Activated CD8-positive, alpha-beta T cell treated with anti-CD3 and anti-CD28 coated beads for 36 hours (primary cell): Measurements from ENCODE around the gene GOSR2. TPM values are rescaled to one million over a fixed set of nuclear protein-coding genes. Genes with fewer than 3 reads are reported as not detected.
"Not testable (repeated sequence)": the region's sequence is repeated elsewhere in the genome, so short reads cannot be mapped to it uniquely, and the experiment has no call there.

Experiments
- ATAC-seq: fragments of 200-7000 bp; cut with Tn5 transposase; one replicate; pipeline ENCODE4 v1.10.0; 2021; ENCODE audit warnings: mild to moderate bottlenecking, moderate library complexity
- CTCF ChIA-PET: fragments of 350-600 bp; sonication (Branson Sonifier 250); formaldehyde crosslinking; loops from one replicate; lab custom pipeline; 2021; ENCODE audit warnings: antibody characterized with exemption; lab: Charles Lee
- POLR2A ChIA-PET: fragments of 350-600 bp; sonication (Branson Sonifier 250); formaldehyde crosslinking; loops from one replicate; lab custom pipeline; 2021; ENCODE audit warnings: antibody characterized with exemption; lab: Charles Lee
- DNase-seq: peaks from one replicate; pipeline ENCODE4 v3.0.0-alpha.2; 2020
- H3K27ac Mint-ChIP-seq: one replicate; pipeline ENCODE4 v1.8.0; 2021; ENCODE audit warnings: mild to moderate bottlenecking, mixed read lengths
- H3K27me3 Mint-ChIP-seq: one replicate; pipeline ENCODE4 v1.8.0; 2021; ENCODE audit warnings: mixed read lengths
- H3K36me3 Mint-ChIP-seq: one replicate; pipeline ENCODE4 v1.8.0; 2021; ENCODE audit warnings: low read depth, mixed read lengths
- H3K4me1 Mint-ChIP-seq: one replicate; pipeline ENCODE4 v1.8.0; 2021; ENCODE audit warnings: low read depth, mixed read lengths
- H3K4me3 Mint-ChIP-seq: one replicate; pipeline ENCODE4 v1.8.0; 2021; ENCODE audit warnings: mild to moderate bottlenecking, moderate library complexity, mixed read lengths
- H3K9me3 Mint-ChIP-seq: one replicate; pipeline ENCODE4 v1.8.0; 2021; ENCODE audit warnings: mixed read lengths
- CTCF ChIP-seq: fragments of 200-600 bp; IDR thresholded peaks from one replicate; pipeline ENCODE4 v1.8.0; 2022; ENCODE audit warnings: antibody characterized with exemption, mild to moderate bottlenecking
- intact Hi-C: fragments of 100-400 bp; cut with micrococcal nuclease; formaldehyde crosslinking; loops from one replicate; pipeline ENCODE4 v1.10.0; 2022
- total RNA-seq, 2 experiments: library from RNA; stranded (reverse); gene quantifications; one replicate each; pipeline ENCODE4 v1.2.3, GENCODE V29; 2021

The GOSR2 gene
- total RNA-seq, 2 experiments from 2014 or later, result 44.8 to 50.0 TPM

GRCh38 chr17:46982577-46982976, 59.6 kb downstream of the GOSR2 start:
- ChIA-PET POLR2A (interaction anchor here (1.2 kb wide), 1 partner anchor 10 kb away, joined by 3 read pairs; no protein-coding TSS in a partner anchor), CTCF (no interaction called here)
- intact Hi-C loops, result no loop called here
- Mint-ChIP-seq H3K4me1 (peaks cover 11% of the 10 kb centered on the region), H3K4me3 (no peak overlapping the region), H3K36me3 (no peaks in the 10 kb centered on the region), H3K27ac (no peak overlapping the region), H3K27me3 (peaks cover 25% of the 10 kb centered on the region), H3K9me3 (no peaks in the 10 kb centered on the region)
- ATAC-seq, result no peak
- DNase-seq, result no peak
- TF ChIP-seq CTCF, result no peak

GRCh38 chr17:46983782-46984181, 60.8 kb downstream of the GOSR2 start:
- ATAC-seq, result no peak
- no peak overlapping the region for H3K4me3 Mint-ChIP-seq
- CTCF ChIA-PET, result no interaction called here

GRCh38 chr17:46984341-46984740, 61.4 kb downstream of the GOSR2 start:
- no peak for DNase-seq
- Mint-ChIP-seq H3K36me3 (no peaks in the 10 kb centered on the region), H3K4me1 (peaks cover 4% of the 10 kb centered on the region), H3K27me3 (peaks cover 15% of the 10 kb centered on the region), H3K27ac (no peak overlapping the region), H3K4me3 (no peak overlapping the region), H3K9me3 (no peaks in the 10 kb centered on the region)
- ChIA-PET CTCF (no interaction called here), POLR2A (no interaction called here)
- intact Hi-C loops, result no loop called here
- no peak for ATAC-seq
- TF ChIP-seq CTCF, result no peak

More at GRCh38 chr17:46983782-46984181, 60.8 kb downstream of the GOSR2 start:
- peaks cover 5% of the 10 kb centered on the region for H3K4me1 Mint-ChIP-seq
- POLR2A ChIA-PET, result no interaction called here
- H3K27me3 Mint-ChIP-seq, result peaks cover 16% of the 10 kb centered on the region
- H3K9me3 Mint-ChIP-seq, result no peaks in the 10 kb centered on the region
- H3K36me3 Mint-ChIP-seq, result no peaks in the 10 kb centered on the region
- no peak overlapping the region for H3K27ac Mint-ChIP-seq
- DNase-seq, result no peak
- TF ChIP-seq CTCF, result no peak
- intact Hi-C loops, result no loop called here

- no peaks in the 10 kb centered on the region for H3K36me3 Mint-ChIP-seq
- ATAC-seq (no peak), DNase-seq (no peak)
- H3K4me3 Mint-ChIP-seq, result no peak overlapping the region
- H3K4me1 Mint-ChIP-seq, result peaks cover under 1% of the 10 kb centered on the region
- CTCF ChIA-PET, result no interaction called here
- H3K9me3 Mint-ChIP-seq, result no peaks in the 10 kb centered on the region
- H3K27ac Mint-ChIP-seq, result no peak overlapping the region
- POLR2A ChIA-PET, result no interaction called here
- H3K27me3 Mint-ChIP-seq, result peaks cover 11% of the 10 kb centered on the region
- no peak for TF ChIP-seq CTCF
- intact Hi-C loops, result no loop called here
Observed at GRCh38 chr17:46984892-46985291, 61.9 kb downstream of the GOSR2 start.

GRCh38 chr17:46986366-46986765, 63.4 kb downstream of the GOSR2 start:
- no peak for TF ChIP-seq CTCF
- intact Hi-C loops, result no loop called here
- H3K27me3 Mint-ChIP-seq, result peaks cover under 1% of the 10 kb centered on the region
- H3K36me3 Mint-ChIP-seq, result no peaks in the 10 kb centered on the region
- no peaks in the 10 kb centered on the region for H3K9me3 Mint-ChIP-seq
- H3K4me1 Mint-ChIP-seq, result no peaks in the 10 kb centered on the region
- no peak for ATAC-seq
- CTCF ChIA-PET, result interaction anchor here (1.4 kb wide), 1 partner anchor 44 kb away, joined by 4 read pairs; no protein-coding TSS in a partner anchor
- H3K27ac Mint-ChIP-seq, result no peak overlapping the region
- DNase-seq, result no peak
- H3K4me3 Mint-ChIP-seq, result no peak overlapping the region
- POLR2A ChIA-PET, result no interaction called here

- DNase-seq, H3K27ac Mint-ChIP-seq, H3K4me3 Mint-ChIP-seq, intact Hi-C loops, H3K36me3 Mint-ChIP-seq, ATAC-seq, POLR2A ChIA-PET, H3K27me3 Mint-ChIP-seq, CTCF ChIA-PET, H3K9me3 Mint-ChIP-seq, H3K4me1 Mint-ChIP-seq: not testable (repeated sequence)
Observed at GRCh38 chr17:46987927-46988326, 65.0 kb downstream of the GOSR2 start.
